A204.1 (cell line): ENCODE measurements around the gene SPIRE2.
"Not testable (repeated sequence)": the region's sequence is repeated elsewhere in the genome, so short reads cannot be mapped to it uniquely, and the experiment has no call there.

Experiments used
- FAIRE-seq: peaks from 2 replicates; lab custom pipeline; 2012; peaks lifted over from hg19 to GRCh38; lab: Jason Lieb, UNC

Gene SPIRE2

DNA sequence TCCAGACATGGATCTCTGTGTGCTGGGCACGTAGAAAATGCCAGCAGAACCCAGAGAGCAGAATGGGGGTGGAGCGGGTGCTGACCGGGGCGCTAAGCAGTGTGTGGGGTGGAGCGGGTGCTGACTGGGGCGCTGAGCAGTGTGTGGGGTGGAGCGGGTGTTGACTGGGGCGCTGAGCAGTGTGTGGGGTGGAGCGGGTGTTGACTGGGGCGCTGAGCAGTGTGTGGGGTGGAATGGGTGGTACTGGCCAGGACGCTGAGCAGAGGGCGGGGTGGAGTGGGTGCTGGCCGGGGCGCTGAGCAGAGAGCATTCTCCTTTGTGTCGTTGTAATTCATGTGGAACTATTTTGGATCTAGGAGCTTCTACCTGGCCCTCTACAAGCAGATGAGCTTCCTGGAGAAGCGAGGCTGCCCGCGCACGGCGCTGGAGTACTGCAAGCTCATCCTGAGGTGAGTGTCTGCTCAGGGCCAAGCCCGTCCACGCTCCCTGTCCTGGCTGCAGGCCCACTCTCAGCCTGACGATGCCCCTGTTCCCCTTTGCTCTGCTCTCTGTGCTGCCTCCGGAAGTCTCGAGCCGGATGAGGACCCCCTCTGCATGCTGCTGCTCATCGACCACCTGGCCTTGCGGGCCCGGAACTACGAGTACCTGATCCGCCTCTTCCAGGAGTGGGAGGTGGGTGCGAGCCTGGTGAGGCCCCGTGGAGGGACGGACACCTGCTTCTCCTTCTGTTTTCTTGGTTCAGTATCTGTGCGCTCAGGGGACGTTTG lies 70.1 kb downstream of the SPIRE2 start:
- no peak for FAIRE-seq

DNA sequence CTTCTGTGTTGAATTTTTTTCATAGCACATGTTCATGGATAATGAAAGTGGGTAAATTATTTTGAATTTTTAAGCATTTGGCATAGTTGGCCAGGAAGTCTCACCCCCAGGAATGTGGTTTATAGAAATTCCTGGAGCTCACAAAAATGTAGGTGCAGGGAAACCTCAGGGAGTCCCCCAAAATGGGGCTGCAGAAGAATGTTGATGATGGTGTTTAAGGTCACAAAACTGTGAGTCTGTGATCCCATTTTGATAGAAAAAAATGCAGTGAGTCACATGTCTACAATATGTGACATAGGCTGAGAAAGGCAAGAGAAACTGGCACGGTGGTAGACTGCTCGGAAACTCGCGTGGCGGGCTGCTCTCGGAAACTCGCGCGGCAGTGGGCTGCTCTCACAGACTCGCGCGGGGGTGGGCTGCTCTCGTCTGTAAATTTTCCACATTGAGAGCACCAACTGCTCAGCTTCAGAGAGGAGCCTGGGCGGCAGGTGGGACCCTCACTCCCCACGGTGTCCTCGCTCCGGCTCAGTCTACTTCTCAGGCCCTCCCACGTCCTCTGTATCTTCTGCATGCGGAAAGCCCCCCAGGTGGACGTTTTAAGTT lies 71.7 kb downstream of the SPIRE2 start:
- no peak for FAIRE-seq

DNA sequence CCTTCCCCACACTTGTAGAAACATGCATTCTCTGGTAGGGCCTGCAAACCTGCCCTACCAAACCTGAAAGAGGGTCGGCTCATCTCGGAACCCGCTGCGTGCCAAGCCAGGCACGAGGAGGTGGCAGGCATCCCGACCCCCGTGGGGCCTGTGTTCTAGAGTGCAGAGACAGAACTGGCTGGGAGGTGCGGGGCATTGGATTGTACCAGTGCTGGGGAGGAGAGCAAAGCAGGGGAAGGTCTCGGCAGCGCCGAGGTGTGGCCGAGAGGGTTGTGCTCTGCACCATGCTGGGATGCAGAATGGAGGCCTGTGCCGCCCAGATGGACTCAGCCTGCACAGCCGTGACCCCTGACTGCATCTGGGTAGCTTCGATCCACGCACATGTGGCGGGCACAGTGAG lies 72.6 kb downstream of the SPIRE2 start:
- no peak for FAIRE-seq

DNA sequence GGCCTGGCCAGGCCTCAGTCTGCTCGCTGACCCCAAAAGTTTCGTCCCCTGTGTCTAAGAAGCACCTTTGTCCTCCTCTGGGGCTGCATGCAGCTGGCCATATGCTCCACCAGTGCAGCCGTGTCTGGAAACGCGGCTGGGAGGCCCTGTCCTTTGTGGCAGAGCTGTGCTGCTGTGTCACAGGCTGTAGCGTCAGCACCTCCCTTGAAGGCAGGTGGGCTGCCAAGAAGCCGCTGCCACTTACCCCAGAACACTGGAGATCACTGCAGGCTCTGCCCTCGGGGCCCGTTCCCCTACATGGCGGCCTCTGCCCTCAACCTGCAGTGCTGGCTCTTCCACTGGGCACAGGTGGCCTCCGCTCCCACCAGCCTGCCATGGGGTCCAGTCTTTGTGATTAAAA lies 74.7 kb downstream of the SPIRE2 start:
- no peak for FAIRE-seq

DNA sequence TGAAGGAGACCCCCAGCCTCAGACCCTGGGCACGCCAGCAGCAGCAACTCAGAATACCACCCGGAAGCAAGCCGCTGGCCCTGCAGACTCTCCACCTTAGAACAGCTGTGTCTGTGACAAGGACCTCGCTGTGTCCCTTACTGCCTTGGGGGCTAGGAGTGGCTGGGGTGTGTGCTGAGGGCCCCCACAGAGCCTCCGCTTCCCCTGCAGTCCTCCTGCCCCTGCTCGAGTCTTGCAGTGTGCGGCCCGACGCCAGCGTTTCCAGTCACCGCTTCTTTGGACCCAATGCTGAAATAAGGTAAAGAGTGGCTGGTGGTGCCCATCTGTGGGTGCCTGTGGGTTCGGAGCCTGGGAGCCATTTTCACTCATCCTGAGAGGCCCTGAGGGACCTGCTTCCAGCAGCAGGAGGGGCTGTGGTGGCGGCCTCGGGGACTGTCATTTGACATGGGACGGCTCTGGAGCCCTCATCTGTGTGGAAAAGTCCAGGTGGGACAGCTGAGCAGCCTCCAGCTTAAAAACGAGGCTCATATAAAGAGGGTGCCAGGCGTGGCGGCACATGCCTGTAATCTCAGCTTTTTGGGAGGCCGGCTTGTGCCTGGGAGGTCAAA lies 75.7 kb downstream of the SPIRE2 start:
- FAIRE-seq, result no peak

DNA sequence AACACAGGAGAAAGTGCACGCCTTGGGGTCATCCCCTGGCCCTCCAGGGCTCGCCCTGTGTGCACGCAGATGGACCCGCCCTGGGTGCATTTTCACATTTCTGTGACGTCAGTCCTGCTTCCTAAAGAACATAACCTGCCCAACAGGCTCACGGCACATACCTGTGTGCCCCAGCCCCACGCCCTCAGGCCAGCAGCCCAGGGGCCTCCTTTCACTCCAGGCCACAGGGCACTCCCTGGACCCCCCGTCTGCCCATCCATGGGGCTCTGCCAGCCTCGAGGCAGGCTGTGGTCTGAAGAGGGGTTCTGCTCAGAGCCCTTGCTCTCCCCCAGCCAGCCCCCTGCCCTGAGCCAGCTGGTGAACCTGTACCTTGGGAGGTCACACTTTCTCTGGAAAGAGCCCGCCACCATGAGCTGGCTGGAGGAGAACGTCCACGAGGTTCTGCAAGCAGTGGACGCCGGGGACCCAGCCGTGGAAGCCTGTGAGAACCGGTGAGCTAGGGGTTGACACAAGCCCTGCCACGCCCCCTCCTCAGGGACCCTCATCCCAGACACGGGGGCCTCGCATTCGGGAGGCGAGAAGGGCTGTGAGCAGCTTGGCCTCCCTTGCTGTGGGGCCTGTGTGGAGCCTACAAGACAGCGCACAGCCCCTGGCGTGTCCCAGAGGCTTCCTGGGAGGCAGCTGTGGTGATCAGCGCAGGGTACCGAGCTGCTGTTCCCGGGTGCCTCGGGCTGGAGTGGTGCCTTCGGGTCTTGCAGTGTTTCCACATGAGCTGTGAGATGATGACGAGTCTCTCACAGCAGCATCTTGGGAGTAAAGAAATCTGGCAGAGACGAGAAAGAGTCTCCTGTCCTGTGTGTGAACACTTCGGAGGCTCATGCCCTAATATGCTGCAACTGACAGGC lies 76.6 kb downstream of the SPIRE2 start:
- no peak for FAIRE-seq

DNA sequence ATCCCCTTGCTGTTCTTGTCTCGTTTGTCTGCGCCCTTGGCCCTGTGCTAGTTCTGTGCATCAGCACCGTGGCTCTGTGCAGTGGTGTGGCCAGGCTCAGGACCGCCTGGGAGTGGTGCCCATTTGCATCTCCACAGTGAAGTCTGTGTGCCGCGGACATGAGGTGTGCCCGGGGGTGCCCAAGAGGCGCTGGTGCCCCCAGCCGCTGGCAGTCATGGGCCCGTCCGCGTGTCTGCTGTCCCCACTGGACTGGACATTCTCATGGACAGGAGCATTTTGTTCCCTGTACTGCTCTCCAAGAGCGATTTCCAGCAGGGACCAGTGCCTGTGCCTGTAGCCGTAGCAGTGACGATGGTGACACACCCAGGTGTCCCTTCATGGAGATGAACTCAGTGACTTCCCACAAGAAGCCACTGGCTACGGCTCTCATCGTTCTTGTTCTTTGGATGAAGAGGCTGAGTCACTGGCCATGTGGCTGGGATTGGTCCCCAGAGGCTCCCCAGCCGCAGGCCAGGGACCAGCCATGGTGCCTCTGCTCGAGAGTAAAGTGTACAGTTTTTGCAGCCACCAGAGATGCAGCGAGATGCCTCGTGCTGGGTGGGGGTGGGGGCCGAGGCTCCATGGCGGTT lies 77.3 kb downstream of the SPIRE2 start:
- FAIRE-seq, result no peak

DNA sequence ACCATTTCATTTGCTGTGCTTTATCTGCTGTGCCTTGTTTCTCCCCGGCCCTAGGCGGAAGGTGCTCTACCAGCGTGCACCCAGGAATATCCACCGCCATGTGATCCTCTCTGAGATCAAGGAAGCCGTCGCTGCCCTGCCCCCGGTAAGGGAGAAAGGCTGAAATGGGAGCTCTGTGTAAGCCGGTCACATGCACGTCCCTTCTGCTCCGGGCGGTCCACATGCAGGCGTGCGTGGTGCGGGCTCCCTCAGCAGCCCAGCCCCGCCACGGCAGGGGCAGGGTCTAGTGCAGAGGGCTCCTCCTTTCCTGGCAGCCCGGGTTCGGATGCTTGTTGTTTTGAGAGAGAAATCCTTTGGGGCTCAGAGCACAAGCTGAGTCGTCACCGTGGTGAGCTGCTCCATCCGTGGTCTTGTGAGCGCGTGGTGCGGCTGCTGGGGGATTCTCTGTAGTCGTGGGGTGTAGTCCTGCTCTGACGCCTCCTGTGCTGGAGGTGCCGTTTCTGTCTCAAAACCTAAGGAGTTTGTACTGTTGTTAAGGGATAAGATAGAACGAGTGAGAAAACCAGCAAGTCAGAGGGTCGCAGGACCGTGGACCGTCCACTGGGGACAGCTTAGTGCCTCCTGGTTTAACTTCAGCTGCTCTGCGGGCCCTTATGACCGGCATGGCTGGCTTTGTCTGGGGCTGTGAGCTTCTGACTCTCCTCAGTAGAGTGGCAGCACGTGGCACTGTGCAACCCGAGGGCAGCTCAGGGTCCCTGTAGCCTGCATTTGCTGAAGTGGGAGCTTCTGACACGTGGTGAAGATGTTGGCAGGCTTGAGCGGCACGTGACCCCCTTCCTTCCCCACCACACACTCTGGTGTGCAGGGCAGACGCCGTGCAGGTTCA lies 78.1 kb downstream of the SPIRE2 start:
- no peak for FAIRE-seq

DNA sequence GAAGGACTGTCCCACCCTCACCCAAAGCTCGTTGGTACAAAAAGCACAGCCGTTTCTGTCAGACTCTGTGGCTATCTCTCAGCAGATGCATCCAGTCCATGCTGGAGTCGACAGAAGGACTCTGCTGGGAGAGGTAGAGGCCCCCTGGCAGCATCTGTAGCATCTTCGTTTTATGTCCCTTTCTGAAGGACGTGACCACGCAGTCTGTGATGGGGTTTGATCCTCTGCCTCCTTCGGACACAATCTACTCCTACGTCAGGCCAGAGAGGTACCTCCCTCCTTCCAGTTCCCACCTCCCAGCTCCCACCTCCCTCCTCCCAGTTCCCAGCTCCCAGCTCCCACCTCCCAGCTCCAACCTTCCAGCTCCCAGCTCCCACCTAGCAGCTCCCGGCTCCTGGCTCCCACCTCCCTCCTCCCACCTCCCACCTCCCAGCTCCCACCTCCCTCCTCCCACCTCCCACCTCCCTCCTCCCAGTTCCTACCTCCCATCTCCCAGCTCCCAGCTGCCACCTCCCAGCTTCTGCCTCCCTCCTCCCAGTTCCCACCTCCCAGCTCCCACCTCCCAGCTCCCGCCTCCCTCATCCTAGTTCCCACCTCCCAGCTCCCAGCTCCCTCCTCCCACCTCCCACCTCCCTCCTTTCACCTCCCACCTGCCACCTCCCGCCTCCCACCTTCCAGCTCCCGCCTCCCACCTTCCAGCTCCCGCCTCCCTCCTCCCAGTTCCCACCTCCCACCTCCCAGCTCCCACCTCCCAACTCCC lies 79.0 kb downstream of the SPIRE2 start:
- no peak for FAIRE-seq

DNA sequence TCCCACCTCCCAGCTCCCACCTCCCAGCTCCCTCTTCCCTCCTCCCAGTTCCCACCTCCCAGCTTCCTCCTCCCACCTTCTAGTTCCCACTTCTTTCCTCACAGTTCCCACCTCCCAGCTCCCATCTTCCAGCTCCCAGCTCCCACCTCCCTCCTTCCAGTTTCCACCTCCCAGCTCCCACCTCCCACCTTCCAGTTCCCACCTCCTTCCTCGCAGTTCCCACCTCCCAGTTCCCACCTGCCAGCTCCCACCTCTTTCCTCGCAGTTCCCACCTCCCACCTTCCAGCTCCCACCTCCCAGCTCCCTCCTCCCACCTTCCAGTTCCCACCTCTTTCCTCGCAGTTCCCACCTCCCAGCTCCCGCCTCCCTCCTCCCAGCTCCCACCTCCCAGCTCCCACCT lies 80.0 kb downstream of the SPIRE2 start:
- no peak for FAIRE-seq

DNA sequence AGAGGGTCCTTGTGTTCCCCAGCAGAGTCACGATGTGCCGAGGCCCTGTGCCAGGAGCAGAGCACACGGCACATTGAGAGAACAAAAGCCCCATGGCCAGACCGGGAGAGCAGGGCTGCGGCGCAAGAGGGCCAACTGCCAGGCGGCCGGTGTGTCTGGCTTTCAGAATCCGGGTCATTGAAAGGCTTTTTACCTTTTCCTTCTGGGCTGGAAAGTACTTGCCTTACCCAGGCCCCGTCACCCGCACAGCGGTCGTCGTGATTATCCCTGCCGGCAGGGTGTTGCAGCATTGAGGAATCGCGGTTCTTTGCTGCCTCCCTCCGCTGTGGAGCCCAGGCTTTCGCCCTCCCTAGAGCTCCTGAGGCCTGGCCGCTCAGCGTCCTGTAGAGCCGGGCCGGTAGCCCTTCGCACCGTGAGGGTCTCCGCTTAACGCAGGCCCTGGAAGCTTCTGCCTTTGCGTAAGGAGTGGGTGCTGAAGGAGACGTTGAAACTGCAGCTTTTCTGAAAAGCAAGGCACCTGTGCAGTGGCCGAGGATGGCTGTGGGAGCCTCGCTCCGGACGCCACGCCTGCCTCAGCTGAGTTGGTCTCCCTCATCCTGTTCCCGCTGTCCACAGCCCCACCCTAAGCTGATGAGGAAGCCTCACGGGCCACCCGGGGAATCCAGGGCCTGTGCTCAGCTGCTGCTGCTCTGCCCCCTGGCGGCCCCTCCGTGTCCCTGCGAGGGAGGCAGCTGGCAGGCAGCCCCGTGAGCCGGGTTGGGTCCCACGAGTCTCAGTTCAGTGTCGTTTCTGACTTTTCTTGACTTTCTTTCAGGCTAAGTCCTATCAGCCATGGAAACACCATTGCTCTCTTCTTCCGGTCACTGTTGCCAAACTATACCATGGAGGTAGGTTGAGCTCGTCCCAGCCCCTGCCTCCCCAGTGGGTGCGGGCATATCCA lies 81.8 kb downstream of the SPIRE2 start:
- no peak for FAIRE-seq

DNA sequence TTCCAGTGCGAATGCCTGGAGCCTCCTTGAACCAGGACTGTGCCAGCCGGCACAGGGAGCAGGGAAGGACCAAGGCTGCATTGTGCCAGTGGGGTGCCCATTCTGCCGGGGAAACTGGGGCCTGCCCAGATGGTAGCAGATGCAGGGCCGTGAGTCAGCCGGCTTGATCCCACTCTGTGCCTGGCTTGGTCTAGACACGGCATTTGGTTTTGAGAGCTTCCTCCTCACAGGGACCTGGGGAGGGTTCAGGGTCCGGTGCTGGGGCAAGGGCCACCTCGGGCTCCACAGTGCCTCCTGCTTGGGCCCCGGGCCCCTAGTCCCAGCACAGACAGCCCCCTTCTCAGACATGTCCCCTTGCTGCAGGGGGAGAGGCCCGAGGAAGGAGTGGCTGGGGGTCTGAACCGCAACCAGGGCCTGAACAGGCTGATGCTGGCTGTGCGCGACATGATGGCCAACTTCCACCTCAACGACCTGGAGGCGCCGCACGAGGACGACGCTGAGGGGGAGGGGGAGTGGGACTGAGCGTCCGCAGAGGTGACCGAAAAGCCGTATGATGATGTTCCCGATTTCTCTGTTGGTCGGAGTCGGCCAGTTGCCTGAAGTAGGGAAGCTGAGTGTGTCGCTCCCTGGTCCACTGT lies 82.6 kb downstream of the SPIRE2 start:
- FAIRE-seq, result no peak

DNA sequence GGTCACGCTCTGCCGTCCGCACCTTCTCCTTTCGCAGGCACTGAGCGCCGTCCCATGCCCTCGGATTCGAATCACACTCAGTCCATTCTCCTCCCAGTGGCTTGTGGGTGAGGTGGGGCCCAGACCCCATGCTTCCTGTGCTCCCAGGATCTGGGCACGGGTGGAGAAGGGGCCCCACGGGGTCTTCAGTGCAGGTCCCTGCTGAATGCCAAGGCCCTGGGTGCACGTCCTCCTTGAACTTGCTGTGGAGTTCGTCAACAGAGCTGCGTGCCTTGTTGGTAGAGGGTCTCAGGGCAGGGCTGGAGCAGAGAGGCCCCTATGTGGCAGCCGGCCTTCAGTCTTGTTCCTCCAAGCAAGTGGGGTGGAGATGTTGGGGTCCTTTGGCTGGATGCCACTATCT lies 83.1 kb downstream of the SPIRE2 start:
- FAIRE-seq, result no peak

DNA sequence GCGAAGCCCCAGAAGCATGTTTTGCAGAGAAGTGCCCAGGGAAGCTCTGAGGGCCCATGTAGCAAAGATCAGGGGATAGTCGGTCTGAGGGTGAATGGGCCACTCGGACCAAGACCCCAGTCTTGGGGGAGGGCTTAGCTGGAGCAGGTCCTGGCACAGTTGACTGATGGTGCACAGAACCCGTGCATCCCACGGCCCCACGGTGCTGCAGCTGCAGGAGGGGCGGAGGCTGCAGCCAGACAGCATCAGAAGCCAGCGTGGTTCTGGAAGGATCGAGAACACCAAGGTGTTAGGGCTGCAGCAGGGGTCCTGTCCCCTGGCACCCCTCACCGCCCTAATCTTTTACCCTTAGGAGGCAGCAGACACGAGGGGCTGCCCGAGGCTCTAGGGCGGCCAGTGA lies 83.9 kb downstream of the SPIRE2 start:
- FAIRE-seq, result no peak

DNA sequence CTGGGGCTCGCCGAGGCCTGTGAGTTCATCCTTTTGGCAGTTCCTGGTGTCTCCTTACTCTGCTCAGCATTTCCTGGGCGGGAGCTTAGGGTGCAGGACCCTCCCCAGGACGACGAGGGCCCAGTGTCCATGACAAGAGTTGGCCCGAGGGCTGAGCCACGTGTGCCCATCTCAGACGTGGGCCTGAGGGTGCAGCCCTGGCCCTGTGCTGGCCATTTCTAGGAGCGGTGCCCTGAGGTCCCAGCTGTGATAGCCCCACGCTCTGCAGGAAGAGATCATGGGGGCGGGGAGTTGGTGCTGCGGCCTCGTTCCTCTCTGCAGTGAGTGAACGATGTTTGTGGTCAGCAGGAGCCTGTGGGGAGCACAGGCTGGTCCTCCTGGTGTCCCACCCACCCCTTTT lies 84.4 kb downstream of the SPIRE2 start:
- no peak for FAIRE-seq

DNA sequence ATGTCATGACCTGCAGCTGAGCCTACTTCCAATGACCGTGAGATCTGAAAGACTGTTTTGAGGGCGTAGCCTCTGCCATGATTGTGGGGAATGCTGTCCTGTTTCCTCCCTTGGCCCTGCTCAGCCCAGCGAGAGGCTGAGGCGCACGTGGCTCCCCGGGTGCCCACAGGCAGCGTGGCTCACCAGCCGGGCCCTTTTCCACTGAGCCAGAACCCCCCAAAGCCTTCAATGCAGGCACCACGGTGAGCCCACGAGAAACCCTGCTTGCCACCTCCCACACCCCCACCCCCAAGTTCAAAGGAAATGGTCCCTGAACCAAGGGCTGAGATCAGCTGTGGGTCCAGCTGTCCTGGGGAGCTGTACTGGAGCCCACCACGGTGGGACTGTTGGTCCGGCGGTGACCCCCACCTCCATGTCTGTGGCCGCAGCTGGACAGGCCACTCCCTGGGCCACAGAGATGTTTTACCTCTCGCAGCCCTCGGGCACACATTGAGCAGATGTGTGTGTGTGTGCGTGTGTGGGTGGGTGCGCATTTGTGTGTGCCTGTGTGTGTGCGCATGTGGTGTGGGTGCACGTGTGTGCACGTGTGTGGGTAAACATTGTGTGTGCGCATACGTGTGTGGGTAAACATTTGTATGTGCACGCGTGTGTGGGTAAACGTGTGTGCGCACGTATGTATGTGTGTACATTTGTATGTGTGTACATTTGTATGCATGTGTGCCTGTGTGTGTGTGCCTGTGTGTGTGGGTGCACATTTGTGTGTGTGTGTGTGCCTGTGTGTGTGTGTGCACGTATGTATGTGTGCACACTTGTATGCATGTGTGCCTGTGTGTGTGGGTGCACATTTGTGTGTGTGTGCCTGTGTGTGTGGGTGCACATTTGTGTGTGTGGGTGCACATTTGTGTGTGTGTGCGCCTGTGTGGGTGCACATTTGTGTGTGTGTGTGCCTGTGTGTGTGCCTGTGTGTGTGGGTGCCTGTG lies 85.4 kb downstream of the SPIRE2 start:
- FAIRE-seq, result no peak

DNA sequence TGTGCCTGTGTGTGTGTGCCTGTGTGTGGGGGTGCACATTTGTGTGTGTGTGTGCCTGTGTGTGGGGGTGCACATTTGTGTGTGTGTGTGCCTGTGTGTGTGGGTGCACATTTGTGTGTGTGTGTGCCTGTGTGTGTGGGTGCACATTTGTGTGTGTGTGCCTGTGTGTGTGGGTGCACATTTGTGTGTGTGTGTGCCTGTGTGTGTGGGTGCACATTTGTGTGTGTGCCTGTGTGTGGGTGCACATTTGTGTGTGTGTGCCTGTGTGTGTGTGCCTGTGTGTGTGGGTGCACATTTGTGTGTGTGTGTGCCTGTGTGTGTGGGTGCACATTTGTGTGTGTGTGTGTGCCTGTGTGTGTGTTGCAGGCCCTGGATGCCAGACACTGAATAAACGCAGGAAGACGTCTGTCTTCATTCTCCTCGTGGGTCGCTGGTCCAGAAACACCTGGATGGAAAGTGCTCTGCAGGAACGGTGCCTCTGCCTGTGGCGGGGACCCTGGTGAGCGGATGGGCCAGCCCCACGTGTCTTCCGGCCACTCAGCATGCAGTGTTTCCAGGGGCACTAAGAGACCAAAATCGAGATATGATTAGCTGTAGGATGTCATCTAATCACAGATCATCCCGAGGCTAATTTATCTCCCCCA lies 86.5 kb downstream of the SPIRE2 start:
- not testable (repeated sequence) for FAIRE-seq
